UCSD-AML1 (cell line): Measurements from ENCODE around the gene ABITRAM.
"Not testable (repeated sequence)": the region's sequence is repeated elsewhere in the genome, so short reads cannot be mapped to it uniquely, and the experiment has no call there.

Experiments used
- DNase-seq: peaks from one replicate; lab custom pipeline; 2025; ENCODE audit not compliant: unreplicated experiment; lab: John Stamatoyannopoulos, UW

Gene ABITRAM

GRCh38 chr9:108934323-108934893 is at the start of gene ABITRAM:
TSS of gene ABITRAM (plus strand) at chr9:108934400. CDS start at chr9:108934487, 87 bp downstream.
- peak; percentile 94 for DNase-seq

- no peak for DNase-seq
Observed at GRCh38 chr9:108884701-108885100, 49.5 kb upstream of the ABITRAM start.

- no peak for DNase-seq
Observed at GRCh38 chr9:108885643-108886348, 48.4 kb upstream of the ABITRAM start.

GRCh38 chr9:108886594-108887271 is 47.5 kb upstream of the ABITRAM start:
- not testable (repeated sequence) for DNase-seq

GRCh38 chr9:108889649-108890067 is 44.5 kb upstream of the ABITRAM start:
- no peak for DNase-seq

GRCh38 chr9:108894225-108894997 is 39.8 kb upstream of the ABITRAM start:
- DNase-seq, result no peak

- no peak for DNase-seq
Observed at GRCh38 chr9:108897324-108898096, 36.7 kb upstream of the ABITRAM start.

GRCh38 chr9:108899023-108899695 is 35.0 kb upstream of the ABITRAM start:
- not testable (repeated sequence) for DNase-seq

GRCh38 chr9:108900176-108900575 is 34.0 kb upstream of the ABITRAM start:
- DNase-seq, result no peak

- no peak for DNase-seq
Observed at GRCh38 chr9:108903420-108904103, 30.6 kb upstream of the ABITRAM start.

GRCh38 chr9:108904161-108904560 is 30.0 kb upstream of the ABITRAM start:
- no peak for DNase-seq

- no peak for DNase-seq
Observed at GRCh38 chr9:108905494-108905893, 28.7 kb upstream of the ABITRAM start.

GRCh38 chr9:108910402-108910801 is 23.8 kb upstream of the ABITRAM start:
- DNase-seq, result no peak

- DNase-seq, result no peak
Observed at GRCh38 chr9:108910914-108911313, 23.3 kb upstream of the ABITRAM start.

- DNase-seq, result no peak
Observed at GRCh38 chr9:108911820-108912219, 22.4 kb upstream of the ABITRAM start.

- no peak for DNase-seq
Observed at GRCh38 chr9:108913391-108913790, 20.8 kb upstream of the ABITRAM start.

GRCh38 chr9:108919517-108919916 is 14.7 kb upstream of the ABITRAM start:
- DNase-seq, result no peak

- DNase-seq, result not testable (repeated sequence)
Observed at GRCh38 chr9:108920401-108920800, 13.8 kb upstream of the ABITRAM start.

GRCh38 chr9:108921200-108921599 is 13.0 kb upstream of the ABITRAM start:
- DNase-seq, result no peak
